ENCODE results near the gene SGTA.

- no peak for TF ChIP-seq EZH2 (IDR thresholded peaks at IDR 0.05; ENCODE audit: low read length)
- TF ChIP-seq CTCF (optimal IDR thresholded peaks at IDR 0.05 in 1 of 3, IDR thresholded peaks at IDR 0.05 in 1 of 3, conservative IDR thresholded peaks at IDR 0.05 in 1 of 3; ENCODE audit: extremely low read depth in 1 of 3, insufficient read depth in 2 of 3, low read length in 3 of 3) = no peak
These were observed 59.3 kb downstream of the SGTA start for GRCh38 chr19:2723747-2724146.

All from keratinocyte (primary cell).